Natural killer cell (primary cell): ENCODE data around the gene STK32B. TPM values are rescaled to one million over a fixed set of nuclear protein-coding genes. Genes with fewer than 3 reads are reported as not detected.

Source experiments
- ATAC-seq, 3 donors: fragments of 150-1000 bp in 2 of 3; fragments of 200-7000 bp in 1 of 3; cut with Tn5 transposase; 1 replicate in 1 of 3; 2 replicates in 2 of 3; pipeline ENCODE4 v1.10.0; 2021; ENCODE audit warnings: mild to moderate bottlenecking in 2 of 3, moderate library complexity in 2 of 3
- DNase-seq, 2 donors: peaks; one replicate each; pipeline versions ENCODE4 v3.0.0 to v3.0.0-alpha.2; 2013 to 2021; ENCODE audit warnings: mixed read lengths in 1 of 2
- H3K27ac ChIP-seq: one replicate; pipeline ENCODE4 v1.5.1; 2013; ENCODE audit warnings: mild to moderate bottlenecking, low read length
- H3K27me3 ChIP-seq: one replicate; pipeline ENCODE4 v1.6.1; 2013; ENCODE audit warnings: low read length; ENCODE audit not compliant: control insufficient read depth, insufficient read depth
- H3K36me3 ChIP-seq: one replicate; pipeline ENCODE4 v1.6.1; 2013; ENCODE audit warnings: low read length; ENCODE audit not compliant: control insufficient read depth, insufficient read depth
- H3K4me1 ChIP-seq: one replicate; pipeline ENCODE4 v1.6.1; 2013; ENCODE audit warnings: low read length; ENCODE audit not compliant: control insufficient read depth, insufficient read depth
- H3K4me3 ChIP-seq: one replicate; pipeline ENCODE4 v1.5.1; 2013; ENCODE audit warnings: low read length
- H3K9me3 ChIP-seq: one replicate; pipeline ENCODE4 v1.6.1; 2013; ENCODE audit warnings: low read length; ENCODE audit not compliant: control insufficient read depth, insufficient read depth
- H3K27ac Mint-ChIP-seq, 2 donors: one replicate each; pipeline ENCODE4 v1.8.0; 2022; ENCODE audit warnings: mild to moderate bottlenecking in 2 of 2, mixed read lengths in 2 of 2, moderate library complexity in 1 of 2
- H3K27me3 Mint-ChIP-seq, 2 donors: one replicate each; pipeline ENCODE4 v1.8.0; 2022; ENCODE audit warnings: low read depth in 2 of 2, mixed read lengths in 2 of 2
- H3K36me3 Mint-ChIP-seq: one replicate; pipeline ENCODE4 v1.8.0; 2022; ENCODE audit warnings: mixed read lengths
- H3K4me1 Mint-ChIP-seq, 2 donors: one replicate each; pipeline ENCODE4 v1.8.0; 2022; ENCODE audit warnings: mixed read lengths in 2 of 2
- H3K4me3 Mint-ChIP-seq: one replicate; pipeline ENCODE4 v1.8.0; 2022; ENCODE audit warnings: mild to moderate bottlenecking, moderate library complexity, mixed read lengths
- H3K9me3 Mint-ChIP-seq, 2 donors: one replicate each; pipeline ENCODE4 v1.8.0; 2022; ENCODE audit warnings: mixed read lengths in 2 of 2
- CTCF ChIP-seq: fragments of 200-600 bp; IDR thresholded peaks from one replicate; pipeline ENCODE4 v1.8.0; 2022; ENCODE audit warnings: antibody characterized with exemption
- WGBS: methylation state at CpG from one replicate; pipeline ENCODE4 v1.1.7; 2013; ENCODE audit warnings: missing lambda C conversion rate; ENCODE audit not compliant: insufficient coverage; 5-methylcytosine and 5-hydroxymethylcytosine counted together
- intact Hi-C: fragments of 100-400 bp; cut with micrococcal nuclease; formaldehyde crosslinking; loops from one replicate; pipeline ENCODE4 v1.14.2; 2022
- total RNA-seq, 4 donors: library from RNA; stranded (reverse); fragments of 120-200 nt in 1 of 4; gene quantifications; one replicate each; pipeline versions ENCODE4 v1.2.3 to v1.2.4, GENCODE V29; 2013 to 2022

The STK32B gene
- total RNA-seq, 3 donors from 2014 or later (not counting 1 experiment from before 2014, with no cell fraction given), result 0.32 to 0.33 TPM; not detected in 1

- Mint-ChIP-seq H3K9me3 (no peaks in the 10 kb centered on the region), H3K4me1 (no peaks in the 10 kb centered on the region), H3K4me3 (no peak overlapping the region), H3K27ac (no peak overlapping the region), H3K36me3 (no peaks in the 10 kb centered on the region), H3K27me3 (peaks cover 4 to 27% of the 10 kb centered on the region in 2 donors)
- no peaks in the 10 kb centered on the region for H3K9me3 ChIP-seq
- H3K36me3 ChIP-seq, result no peaks in the 10 kb centered on the region
- no peak for ATAC-seq
- no peak overlapping the region for H3K27ac ChIP-seq
- H3K4me3 ChIP-seq, result no peak overlapping the region
- DNase-seq, result no peak
- no peak for TF ChIP-seq CTCF
- no peaks in the 10 kb centered on the region for H3K4me1 ChIP-seq
- intact Hi-C loops, result loop anchor here (10.0 kb wide), 1 partner anchor 151 kb away; no protein-coding TSS in a partner anchor
- WGBS, result 77% methylated on average over 6 of the region's 6 CpGs
- no peaks in the 10 kb centered on the region for H3K27me3 ChIP-seq
These were observed 95.0 kb downstream of the STK32B start for GRCh38 chr4:5146248-5146647.

GRCh38 chr4:5152521-5152920 lies 101.2 kb downstream of the STK32B start:
- H3K27me3 ChIP-seq, result no peaks in the 10 kb centered on the region
- no peak for DNase-seq
- Mint-ChIP-seq H3K27me3 (peaks cover 8 to 36% of the 10 kb centered on the region in 2 donors), H3K4me1 (no peaks in the 10 kb centered on the region), H3K4me3 (no peak overlapping the region), H3K27ac (no peak overlapping the region), H3K9me3 (no peaks in the 10 kb centered on the region), H3K36me3 (no peaks in the 10 kb centered on the region)
- intact Hi-C loops, result no loop called here
- no peaks in the 10 kb centered on the region for H3K4me1 ChIP-seq
- TF ChIP-seq CTCF, result no peak
- no peak overlapping the region for H3K4me3 ChIP-seq
- 93% methylated on average over 6 of the region's 6 CpGs for WGBS
- no peaks in the 10 kb centered on the region for H3K36me3 ChIP-seq
- no peaks in the 10 kb centered on the region for H3K9me3 ChIP-seq
- H3K27ac ChIP-seq, result no peak overlapping the region
- ATAC-seq, result no peak

- Histone ChIP-seq H3K4me1 (no peaks in the 10 kb centered on the region), H3K27ac (no peak overlapping the region), H3K27me3 (no peaks in the 10 kb centered on the region), H3K9me3 (no peaks in the 10 kb centered on the region), H3K4me3 (no peak overlapping the region), H3K36me3 (no peaks in the 10 kb centered on the region)
- no peak overlapping the region for H3K4me3 Mint-ChIP-seq
- 55% methylated on average over 3 of the region's 3 CpGs for WGBS
- ATAC-seq (no peak), DNase-seq (no peak)
- no peaks in the 10 kb centered on the region for H3K36me3 Mint-ChIP-seq
- no peaks in the 10 kb centered on the region for H3K4me1 Mint-ChIP-seq
- no peak for TF ChIP-seq CTCF
- peaks cover 8 to 20% of the 10 kb centered on the region in 2 donors for H3K27me3 Mint-ChIP-seq
- H3K9me3 Mint-ChIP-seq, result no peaks in the 10 kb centered on the region
- H3K27ac Mint-ChIP-seq, result no peak overlapping the region
- intact Hi-C loops, result no loop called here
These were observed 105.4 kb downstream of the STK32B start for GRCh38 chr4:5156682-5157081.
